IPS DF 6.9 (cell line): ENCODE measurements around the gene UBA52.
A peak's percentile ranks its signal among the peaks of the same experiment; 100 is the strongest.

ENCODE experiments used
- DNase-seq: peaks from one replicate; pipeline ENCODE4 v3.0.0-alpha.2; 2013; ENCODE audit warnings: low read depth, low spot score
- H3K27ac ChIP-seq: one replicate; pipeline ENCODE4 v1.5.1; 2013; ENCODE audit warnings: low read length, control low read depth
- H3K27me3 ChIP-seq: 2 replicates; pipeline ENCODE4 v1.6.1; 2013; ENCODE audit warnings: mild to moderate bottlenecking, low read length; ENCODE audit not compliant: control insufficient read depth, insufficient read depth
- H3K36me3 ChIP-seq: 2 replicates; pipeline ENCODE4 v1.6.1; 2013; ENCODE audit warnings: low read length; ENCODE audit not compliant: control insufficient read depth, insufficient read depth
- H3K4me1 ChIP-seq: 2 replicates; pipeline ENCODE4 v1.6.1; 2013; ENCODE audit warnings: low read length; ENCODE audit not compliant: control insufficient read depth, insufficient read depth
- H3K4me3 ChIP-seq: 2 replicates; pipeline ENCODE4 v1.5.1; 2013; ENCODE audit warnings: mild to moderate bottlenecking, low read length
- H3K9me3 ChIP-seq: 2 replicates; pipeline ENCODE4 v1.6.1; 2013; ENCODE audit warnings: low read length, inconsistent platforms; ENCODE audit not compliant: control insufficient read depth, insufficient read depth
- WGBS: extraction: QIAGEN DNeasy Blood & Tissue Kit; methylation state at CpG from one replicate; pipeline ENCODE4 v1.1.7; 2013; ENCODE audit warnings: mixed read lengths, missing lambda C conversion rate; ENCODE audit not compliant: insufficient read length, insufficient coverage; 5-methylcytosine and 5-hydroxymethylcytosine counted together

UBA52 gene

GRCh38 chr19:18557411-18558201 lies 14.1 kb upstream of the UBA52 start, which contains the start of gene KXD1:
Gene KXD1, plus strand, starts transcription at chr19:18557870. Its CDS starts 4,187 bp downstream, at chr19:18562057.
- Histone ChIP-seq H3K27ac (no peak within 1 kb of the TSS), H3K36me3 (peaks cover 8% of the 10 kb centered on the region; the same call in 1 of the 2 replicates), H3K27me3 (no peaks in the 10 kb centered on the region), H3K4me3 (peak within 1 kb of the TSS; percentile 84), H3K9me3 (no peaks in the 10 kb centered on the region), H3K4me1 (no peaks in the 10 kb centered on the region)
- peak; percentile 94 for DNase-seq
- WGBS, result no CpG with 5 or more reads among the region's 58 CpGs

GRCh38 chr19:18558202-18558555 lies 13.5 kb upstream of the UBA52 start:
- peaks cover 8% of the 10 kb centered on the region; the same call in 1 of the 2 replicates for H3K36me3 ChIP-seq
- no peaks in the 10 kb centered on the region for H3K27me3 ChIP-seq
- WGBS, result no CpG with 5 or more reads among the region's 11 CpGs
- no peak for DNase-seq
- H3K4me3 ChIP-seq, result peak overlapping the region; percentile 84
- H3K4me1 ChIP-seq, result no peaks in the 10 kb centered on the region
- H3K27ac ChIP-seq, result no peak overlapping the region
- H3K9me3 ChIP-seq, result no peaks in the 10 kb centered on the region

- no peak for DNase-seq
- H3K4me1 ChIP-seq, result no peaks in the 10 kb centered on the region
- H3K9me3 ChIP-seq, result no peaks in the 10 kb centered on the region
- H3K4me3 ChIP-seq, result no peak overlapping the region
- H3K27ac ChIP-seq, result no peak overlapping the region
- no peaks in the 10 kb centered on the region for H3K27me3 ChIP-seq
- H3K36me3 ChIP-seq, result peaks cover 8% of the 10 kb centered on the region; the same call in 1 of the 2 replicates
- WGBS, result no CpG with 5 or more reads among the region's 3 CpGs
Measured at GRCh38 chr19:18558604-18559003, 13.1 kb upstream of the UBA52 start.

GRCh38 chr19:18559685-18560084 lies 12.0 kb upstream of the UBA52 start:
- WGBS, result no CpG with 5 or more reads among the region's 5 CpGs
- H3K4me3 ChIP-seq, result no peak overlapping the region
- no peaks in the 10 kb centered on the region for H3K9me3 ChIP-seq
- H3K27ac ChIP-seq, result no peak overlapping the region
- H3K27me3 ChIP-seq, result no peaks in the 10 kb centered on the region
- no peak for DNase-seq
- H3K4me1 ChIP-seq, result no peaks in the 10 kb centered on the region
- peaks cover 9% of the 10 kb centered on the region for H3K36me3 ChIP-seq

- Histone ChIP-seq H3K4me3 (no peak overlapping the region), H3K27me3 (no peaks in the 10 kb centered on the region), H3K36me3 (peaks cover 18% of the 10 kb centered on the region), H3K9me3 (no peaks in the 10 kb centered on the region), H3K27ac (no peak overlapping the region), H3K4me1 (no peaks in the 10 kb centered on the region)
- no peak for DNase-seq
- whole genome bisulfite sequencing, result no CpG with 5 or more reads among the region's 14 CpGs
Measured at GRCh38 chr19:18562086-18562485, 9.6 kb upstream of the UBA52 start.

DNA sequence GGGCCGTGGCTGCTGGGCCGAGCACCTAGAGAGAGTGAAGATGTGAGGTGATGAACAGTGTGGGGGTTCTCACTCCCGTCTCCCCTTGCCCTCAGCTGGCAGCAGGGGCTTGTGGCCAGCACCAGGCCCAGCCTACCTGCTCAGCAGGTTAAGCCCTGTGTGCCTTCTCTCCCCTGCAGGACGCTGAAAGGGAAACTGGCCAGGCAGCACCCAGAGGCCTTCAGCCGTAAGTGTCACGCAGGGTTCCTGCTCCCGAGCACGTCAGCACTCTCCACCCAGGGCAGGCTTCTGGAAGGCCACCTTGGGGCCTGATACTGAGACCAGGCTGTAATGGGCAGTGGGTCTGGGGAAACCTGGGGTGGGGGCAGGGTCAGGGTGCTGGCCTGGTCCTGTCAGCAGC lies 4.7 kb upstream of the UBA52 start:
- H3K4me1 ChIP-seq, result no peaks in the 10 kb centered on the region
- H3K27me3 ChIP-seq, result no peaks in the 10 kb centered on the region
- H3K9me3 ChIP-seq, result no peaks in the 10 kb centered on the region
- peaks cover 24% of the 10 kb centered on the region for H3K36me3 ChIP-seq
- H3K27ac ChIP-seq, result no peak overlapping the region
- H3K4me3 ChIP-seq, result no peak overlapping the region
- WGBS, result no CpG with 5 or more reads among the region's 8 CpGs
- DNase-seq, result no peak

DNA sequence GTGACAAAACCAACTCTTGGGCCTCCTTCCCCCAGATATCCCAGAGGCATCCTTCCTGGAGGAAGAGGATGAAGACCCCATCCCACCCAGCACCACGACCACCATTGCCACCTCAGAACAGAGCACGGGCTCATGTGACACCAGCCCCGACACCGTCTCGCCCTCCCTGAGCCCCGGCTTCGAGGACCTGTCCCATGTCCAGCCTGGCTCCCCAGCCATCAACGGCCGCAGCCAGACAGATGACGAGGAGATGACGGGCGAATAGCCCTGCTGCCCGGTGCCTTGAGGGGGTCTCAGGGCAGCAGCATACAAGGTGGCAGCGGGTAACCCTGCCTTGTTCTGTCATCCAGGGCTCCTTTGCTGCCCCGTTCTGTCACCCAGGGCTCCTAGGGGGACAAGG lies 3.3 kb upstream of the UBA52 start:
- DNase-seq, result no peak
- WGBS, result no CpG with 5 or more reads among the region's 15 CpGs
- no peak overlapping the region for H3K27ac ChIP-seq
- peaks cover 24% of the 10 kb centered on the region for H3K36me3 ChIP-seq
- peaks cover 5% of the 10 kb centered on the region; the same call in 1 of the 2 replicates for H3K4me1 ChIP-seq
- H3K27me3 ChIP-seq, result no peaks in the 10 kb centered on the region
- H3K9me3 ChIP-seq, result no peaks in the 10 kb centered on the region
- no peak overlapping the region for H3K4me3 ChIP-seq

GRCh38 chr19:18574691-18575291 lies 3.1 kb downstream of the UBA52 start:
- no peak for DNase-seq
- Histone ChIP-seq H3K9me3 (no peaks in the 10 kb centered on the region), H3K4me3 (no peak overlapping the region), H3K27me3 (no peaks in the 10 kb centered on the region), H3K4me1 (peaks cover 5% of the 10 kb centered on the region; the same call in 1 of the 2 replicates), H3K27ac (no peak overlapping the region), H3K36me3 (peaks cover 18% of the 10 kb centered on the region)
- WGBS, result no CpG with 5 or more reads among the region's 18 CpGs

GRCh38 chr19:18576383-18576782 lies 4.7 kb downstream of the UBA52 start:
- peaks cover 18% of the 10 kb centered on the region for H3K36me3 ChIP-seq
- no CpG with 5 or more reads among the region's 8 CpGs for WGBS
- no peak overlapping the region for H3K27ac ChIP-seq

GRCh38 chr19:18577365-18577914 lies 5.8 kb downstream of the UBA52 start:
- no CpG with 5 or more reads among the region's 21 CpGs for WGBS
- no peaks in the 10 kb centered on the region for H3K27me3 ChIP-seq
- H3K9me3 ChIP-seq, result no peaks in the 10 kb centered on the region
- peaks cover 18% of the 10 kb centered on the region for H3K36me3 ChIP-seq
- DNase-seq, result no peak
- no peak overlapping the region for H3K27ac ChIP-seq
- no peak overlapping the region for H3K4me3 ChIP-seq
- H3K4me1 ChIP-seq, result peaks cover 5% of the 10 kb centered on the region; the same call in 1 of the 2 replicates

More at GRCh38 chr19:18576383-18576782, 4.7 kb downstream of the UBA52 start:
- no peaks in the 10 kb centered on the region for H3K9me3 ChIP-seq
- no peak for DNase-seq
- H3K4me3 ChIP-seq, result no peak overlapping the region
- H3K4me1 ChIP-seq, result peaks cover 5% of the 10 kb centered on the region; the same call in 1 of the 2 replicates
- H3K27me3 ChIP-seq, result no peaks in the 10 kb centered on the region
